ENCODE measurements around the gene KIF3C. TPM values are rescaled to one million over a fixed set of nuclear protein-coding genes. Genes with fewer than 3 reads are reported as not detected.

The KIF3C gene
- total and polyA plus RNA-seq, 10 of the 15 experiments (the other 5 are each of a cell fraction or from before 2014, with no cell fraction given): 0.10 to 0.63 (median 0.46) TPM

DNA sequence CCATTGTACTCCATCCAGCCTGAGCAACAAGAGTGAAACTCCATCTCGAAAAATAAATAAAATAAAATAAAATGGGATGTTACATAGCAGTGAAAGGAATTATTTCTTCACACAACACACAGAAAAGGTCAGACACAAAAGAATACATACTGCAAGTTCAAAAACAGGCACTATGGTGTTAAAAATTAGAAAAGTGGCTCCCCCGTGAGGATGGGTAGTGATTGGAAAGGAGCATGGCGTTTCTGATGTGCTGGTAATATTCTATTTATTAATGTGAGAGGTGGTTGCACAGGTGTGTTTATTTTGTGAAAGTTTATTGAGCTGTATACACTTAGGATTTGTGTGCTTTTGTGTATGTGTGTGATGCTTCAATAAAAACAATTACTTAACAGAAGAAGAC is 28.6 kb upstream of the KIF3C start:
- CTCF ChIA-PET: no interaction called here
- no peak for DNase-seq (ENCODE audit: low read depth, low spot score)

DNA sequence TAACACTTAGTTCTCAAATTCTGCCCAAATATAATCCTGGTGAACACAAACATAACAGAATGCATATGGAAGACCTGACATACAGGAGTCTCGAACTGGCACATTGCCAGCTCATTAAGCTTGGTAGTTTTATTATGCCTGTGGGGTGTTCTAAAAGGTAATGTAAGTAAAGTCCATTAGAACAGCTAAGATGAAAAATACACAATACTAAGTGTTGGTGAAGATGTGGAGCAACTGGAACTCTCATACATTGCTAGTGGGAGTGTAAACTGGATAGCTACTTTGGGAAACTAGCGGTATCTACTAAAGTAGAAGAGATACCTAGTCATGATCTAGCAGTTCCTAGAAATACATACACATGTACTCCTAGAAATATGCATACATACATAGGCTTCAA is 27.3 kb upstream of the KIF3C start:
- TF ChIP-seq TCF12 (IDR thresholded peaks at IDR 0.05; ENCODE audit: low read depth, low read length) (no peak), ZNF274 (IDR thresholded peaks at IDR 0.05; ENCODE audit: insufficient read depth, insufficient read length) (no peak), MTA2 (IDR thresholded peaks at IDR 0.05; ENCODE audit: low read depth) (no peak), MTA3 (IDR thresholded peaks at IDR 0.05; ENCODE audit: borderline replicate concordance, low read length) (no peak), BCL11A (IDR thresholded peaks at IDR 0.05; ENCODE audit: low read depth, low read length) (no peak), CBFB (IDR thresholded peaks at IDR 0.05; ENCODE audit: low read depth) (no peak)
- no peak for DNase-seq (ENCODE audit: low read depth, low spot score)
- BruUV-seq (replicated peaks): no TSS peak
- Histone ChIP-seq H3K4me3 (no peak overlapping the region), H3K27ac (ENCODE audit: control insufficient read depth, insufficient read depth) (no peak overlapping the region), H3K9me3 (replicated peaks; ENCODE audit: control insufficient read depth, insufficient read depth, low read length) (0 out of 3 replicates have a peak, but pooled peaks cover 2% of the 10 kb centered on the region), H3K4me2 (ENCODE audit: control insufficient read depth, insufficient read depth) (no peak overlapping the region), H3K36me3 (ENCODE audit: control insufficient read depth in 2 of 2, insufficient read depth in 2 of 2, low read length in 1 of 2) (no peaks in the 10 kb centered on the region), H3K4me1 (ENCODE audit: control insufficient read depth, insufficient read depth, low read length) (peaks cover 4% of the 10 kb centered on the region; the same call in 1 of the 2 replicates), H4K20me1 (ENCODE audit: control insufficient read depth, insufficient read depth) (no peaks in the 10 kb centered on the region), H2AFZ (ENCODE audit: control insufficient read depth, low read depth, low read length) (no peak overlapping the region; the same call in 1 of the 2 replicates), H3K27me3 (replicated peaks in 1 of 2; ENCODE audit: control insufficient read depth in 2 of 2, insufficient read depth in 2 of 2, low read length in 1 of 2) (no peaks in the 10 kb centered on the region), H3K79me2 (ENCODE audit: control insufficient read depth, insufficient read depth, low read length) (no peaks in the 10 kb centered on the region), H3K9ac (ENCODE audit: control insufficient read depth, insufficient read depth, low read length) (no peak overlapping the region)
- RAD21 ChIA-PET (ENCODE audit: unreplicated experiment): no interaction called here
- no peak for FAIRE-seq
- SMC1A ChIA-PET (ENCODE audit: uncharacterized antibody, unreplicated experiment): no interaction called here
- WGBS (ENCODE audit: insufficient coverage, insufficient replicate concordance, low lambda C conversion rate, missing lambda C conversion rate): 14% methylated on average over 2 of the region's 2 CpGs
- intact Hi-C loops (cut with micrococcal nuclease; ENCODE audit: unreplicated experiment): no loop called here
- POLR2A ChIA-PET: interaction anchor here (0.5 kb wide), 1 partner anchor 264 kb away, joined by 8 read pairs; no protein-coding TSS in a partner anchor
- ATAC-seq: no peak
- in situ Hi-C loops (cut with MboI): no loop called here
- CTCF ChIA-PET: interaction anchor here (0.9 kb wide), 1 partner anchor 157 kb away, joined by 3 read pairs; no protein-coding TSS in a partner anchor

More for the DNA sequence above, 28.6 kb upstream of the KIF3C start:
- Histone ChIP-seq H3K27me3 (replicated peaks in 1 of 2; ENCODE audit: control insufficient read depth in 2 of 2, insufficient read depth in 2 of 2, low read length in 1 of 2) (no peaks in the 10 kb centered on the region), H2AFZ (ENCODE audit: control insufficient read depth, low read depth, low read length) (no peak overlapping the region), H3K36me3 (ENCODE audit: control insufficient read depth in 2 of 2, insufficient read depth in 2 of 2, low read length in 1 of 2) (no peaks in the 10 kb centered on the region), H3K4me2 (ENCODE audit: control insufficient read depth, insufficient read depth) (no peak overlapping the region), H3K9me3 (replicated peaks; ENCODE audit: control insufficient read depth, insufficient read depth, low read length) (0 out of 3 replicates have a peak, but pooled peaks cover 2% of the 10 kb centered on the region), H3K27ac (ENCODE audit: control insufficient read depth, insufficient read depth) (no peak overlapping the region), H4K20me1 (ENCODE audit: control insufficient read depth, insufficient read depth) (no peaks in the 10 kb centered on the region), H3K79me2 (ENCODE audit: control insufficient read depth, insufficient read depth, low read length) (no peaks in the 10 kb centered on the region), H3K9ac (ENCODE audit: control insufficient read depth, insufficient read depth, low read length) (no peak overlapping the region), H3K4me1 (ENCODE audit: control insufficient read depth, insufficient read depth, low read length) (peaks cover 4% of the 10 kb centered on the region; the same call in 1 of the 2 replicates), H3K4me3 (no peak overlapping the region)
- intact Hi-C loops (cut with micrococcal nuclease; ENCODE audit: unreplicated experiment) (no loop called here), in situ Hi-C loops (cut with MboI) (no loop called here)
- BruUV-seq (replicated peaks): no TSS peak
- 40% methylated on average over 3 of the region's 3 CpGs for WGBS (ENCODE audit: insufficient coverage, insufficient replicate concordance, low lambda C conversion rate, missing lambda C conversion rate)
- ChIA-PET RAD21 (ENCODE audit: unreplicated experiment) (interaction anchor here (1.1 kb wide), 1 partner anchor 20 kb away, joined by 3 read pairs; no protein-coding TSS in a partner anchor), POLR2A (no interaction called here), SMC1A (ENCODE audit: uncharacterized antibody, unreplicated experiment) (interaction anchor here (1.4 kb wide), 1 partner anchor 61 kb away, joined by 3 read pairs; no protein-coding TSS in a partner anchor)
- TF ChIP-seq SIN3A (IDR thresholded peaks at IDR 0.05; ENCODE audit: low read depth, low read length) (no peak), NFIC (IDR thresholded peaks at IDR 0.05; ENCODE audit: low read depth, low read length) (no peak), CHD1 (IDR thresholded peaks at IDR 0.05; ENCODE audit: low read depth, low read length) (no peak), POLR2A (IDR thresholded peaks at IDR 0.05; ENCODE audit: low read depth, low read length) (no peak), POU2F2 (IDR thresholded peaks at IDR 0.05; ENCODE audit: borderline replicate concordance, low read depth, low read length) (no peak), CREB1 (IDR thresholded peaks at IDR 0.05; ENCODE audit: low read depth) (no peak), IRF4 (IDR thresholded peaks at IDR 0.05; ENCODE audit: low read depth, low read length) (no peak), CREM (IDR thresholded peaks at IDR 0.05; ENCODE audit: low read depth) (no peak), BHLHE40 (IDR thresholded peaks at IDR 0.05; ENCODE audit: borderline replicate concordance in 1 of 2, low read depth in 2 of 2, low read length in 1 of 2) (no peak)
- TF ChIP-seq, protein P1, sequence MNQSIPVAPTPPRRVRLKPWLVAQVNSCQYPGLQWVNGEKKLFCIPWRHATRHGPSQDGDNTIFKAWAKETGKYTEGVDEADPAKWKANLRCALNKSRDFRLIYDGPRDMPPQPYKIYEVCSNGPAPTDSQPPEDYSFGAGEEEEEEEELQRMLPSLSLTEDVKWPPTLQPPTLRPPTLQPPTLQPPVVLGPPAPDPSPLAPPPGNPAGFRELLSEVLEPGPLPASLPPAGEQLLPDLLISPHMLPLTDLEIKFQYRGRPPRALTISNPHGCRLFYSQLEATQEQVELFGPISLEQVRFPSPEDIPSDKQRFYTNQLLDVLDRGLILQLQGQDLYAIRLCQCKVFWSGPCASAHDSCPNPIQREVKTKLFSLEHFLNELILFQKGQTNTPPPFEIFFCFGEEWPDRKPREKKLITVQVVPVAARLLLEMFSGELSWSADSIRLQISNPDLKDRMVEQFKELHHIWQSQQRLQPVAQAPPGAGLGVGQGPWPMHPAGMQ (IDR thresholded peaks at IDR 0.05; ENCODE audit: borderline replicate concordance): no peak
- no peak for FAIRE-seq
- no peak for ATAC-seq

Measured in GM12878 (cell line).